Sigmoid colon (tissue), 7 donors: Measurements from ENCODE around the gene UBASH3B. TPM values are rescaled to one million over a fixed set of nuclear protein-coding genes. Genes with fewer than 3 reads are reported as not detected.

Experiments used
- DNase-seq: peaks from one replicate; pipeline ENCODE4 v3.0.0-alpha.2; 2019
- H3K27ac ChIP-seq, 4 donors: fragments of 200-600 bp; sonication (generic); one replicate each; pipeline ENCODE4 v1.5.1; 2016 to 2019; ENCODE audit warnings: mild to moderate bottlenecking in 1 of 4
- H3K27me3 ChIP-seq, 3 donors: fragments of 200-600 bp; sonication (generic); one replicate each; pipeline ENCODE4 v1.5.1; 2019; ENCODE audit warnings: mild to moderate bottlenecking in 1 of 3
- H3K36me3 ChIP-seq, 4 donors: fragments of 200-600 bp; sonication (generic); one replicate each; pipeline ENCODE4 v1.5.1; 2016 to 2019
- H3K4me1 ChIP-seq, 4 donors: fragments of 200-600 bp; sonication (generic); one replicate each; pipeline ENCODE4 v1.5.1; 2017 to 2019
- H3K4me3 ChIP-seq, 4 donors: fragments of 200-600 bp; sonication (generic); one replicate each; pipeline ENCODE4 v1.5.1; 2017 to 2019; ENCODE audit warnings: mild to moderate bottlenecking in 2 of 4, moderate library complexity in 1 of 4
- H3K9me3 ChIP-seq, 4 donors: fragments of 200-600 bp in 3 of 4; sonication (generic) in 3 of 4; one replicate each; pipeline versions ENCODE4 v1.5.1 to v1.6.1; 2013 to 2019
- CTCF ChIP-seq, 4 experiments: fragments of 450-650 bp in 3 of 4; fragments of 200-600 bp in 1 of 4; IDR thresholded peaks; one replicate each; pipeline ENCODE4 v1.5.1; 2016 to 2019; ENCODE audit warnings: antibody characterized with exemption in 4 of 4, mild to moderate bottlenecking in 3 of 4, moderate library complexity in 2 of 4
- EP300 ChIP-seq, 4 donors: sonication (generic); formaldehyde crosslinking; IDR thresholded peaks; one replicate each; pipeline ENCODE4 v1.6.1; 2017; ENCODE audit warnings: antibody characterized with exemption in 4 of 4
- POLR2A ChIP-seq, 2 donors: fragments of 450-650 bp; IDR thresholded peaks; one replicate each; pipeline ENCODE4 v1.6.1; 2016; ENCODE audit warnings: antibody characterized with exemption in 2 of 2, mild to moderate bottlenecking in 2 of 2, moderate library complexity in 2 of 2
- POLR2AphosphoS5 ChIP-seq, 4 donors: sonication (generic); formaldehyde crosslinking; IDR thresholded peaks; one replicate each; pipeline ENCODE4 v1.6.1; 2017; ENCODE audit warnings: antibody characterized with exemption in 4 of 4
- WGBS, 2 donors: extraction: QIAGEN DNeasy Blood & Tissue Kit; methylation state at CpG; one replicate each; pipeline ENCODE4 v1.1.7; 2013; 5-methylcytosine and 5-hydroxymethylcytosine counted together
- intact Hi-C: fragments of 100-400 bp; cut with DNase I; formaldehyde crosslinking; loops from one replicate; pipeline ENCODE4 v1.15.1; 2023
- polyA plus RNA-seq, 3 donors: library from polyadenylated mRNA; stranded (reverse); fragments of 200-250 nt; gene quantifications; one replicate each; pipeline ENCODE4 v1.2.3, GENCODE V29; 2013
- total RNA-seq, 4 donors: library from RNA; depleted of rRNA; stranded (reverse); fragments of >200 nt; gene quantifications; one replicate each; pipeline ENCODE4 v1.1.0, GENCODE V29; 2016
- donor health status: healthy with polysubstance abuse.
- donor health status: Bipolar disorder and iron deficiency.
- donor health status: healthy.

The UBASH3B gene
- total and polyA plus RNA-seq, 7 donors, result 1.4 to 12.9 (median 2.1) TPM

GRCh38 chr11:122677256-122677655, 21.7 kb downstream of the UBASH3B start:
- WGBS, 2 donors, result 85 to 90% methylated on average over 6 of the region's 6 CpGs
- no peak overlapping the region for H3K27ac ChIP-seq
- intact Hi-C loops, result no loop called here
- H3K36me3 ChIP-seq, result no peaks in the 10 kb centered on the region
- H3K27me3 ChIP-seq, result no peaks in the 10 kb centered on the region
- DNase-seq, result no peak
- no peak overlapping the region for H3K4me3 ChIP-seq
- TF ChIP-seq POLR2A (IDR thresholded peaks at IDR 0.05) (no peak), EP300 (IDR thresholded peaks at IDR 0.05) (no peak), CTCF (IDR thresholded peaks at IDR 0.05) (no peak), POLR2AphosphoS5 (IDR thresholded peaks at IDR 0.05) (no peak)
- H3K4me1 ChIP-seq, result no peaks in the 10 kb centered on the region
- H3K9me3 ChIP-seq, result no peaks in the 10 kb centered on the region

- no peak for TF ChIP-seq POLR2AphosphoS5 (IDR thresholded peaks at IDR 0.05)
- no peak for TF ChIP-seq CTCF (IDR thresholded peaks at IDR 0.05)
- TF ChIP-seq EP300 (IDR thresholded peaks at IDR 0.05), result no peak
- no peak for TF ChIP-seq POLR2A (IDR thresholded peaks at IDR 0.05)
- intact Hi-C loops, result no loop called here
- no peaks in the 10 kb centered on the region for H3K4me1 ChIP-seq
- no peaks in the 10 kb centered on the region for H3K9me3 ChIP-seq
- H3K27me3 ChIP-seq, result no peaks in the 10 kb centered on the region
- H3K4me3 ChIP-seq, result no peak overlapping the region
- DNase-seq, result no peak
- H3K27ac ChIP-seq, result no peak overlapping the region
- H3K36me3 ChIP-seq, result no peaks in the 10 kb centered on the region
Measured at GRCh38 chr11:122678406-122678805, 22.9 kb downstream of the UBASH3B start.

GRCh38 chr11:122679466-122679865, 23.9 kb downstream of the UBASH3B start:
- H3K27me3 ChIP-seq, result no peaks in the 10 kb centered on the region
- TF ChIP-seq CTCF (IDR thresholded peaks at IDR 0.05) (no peak), POLR2AphosphoS5 (IDR thresholded peaks at IDR 0.05) (no peak), EP300 (IDR thresholded peaks at IDR 0.05) (no peak), POLR2A (IDR thresholded peaks at IDR 0.05) (no peak)
- 74 to 85% methylated on average over 2 of the region's 2 CpGs for WGBS, 2 donors
- intact Hi-C loops, result no loop called here
- H3K4me1 ChIP-seq, result no peaks in the 10 kb centered on the region
- H3K27ac ChIP-seq, result no peak overlapping the region
- H3K4me3 ChIP-seq, result no peak overlapping the region
- DNase-seq, result no peak
- no peaks in the 10 kb centered on the region for H3K9me3 ChIP-seq
- H3K36me3 ChIP-seq, result no peaks in the 10 kb centered on the region

- Histone ChIP-seq H3K27me3 (no peaks in the 10 kb centered on the region), H3K36me3 (no peaks in the 10 kb centered on the region), H3K9me3 (no peaks in the 10 kb centered on the region), H3K4me3 (no peak overlapping the region), H3K27ac (no peak overlapping the region), H3K4me1 (peaks cover 0 to 5% (median 2%) of the 10 kb centered on the region in 4 donors)
- intact Hi-C loops, result no loop called here
- no peak for DNase-seq
- 87 to 89% methylated on average over 3 of the region's 3 CpGs for WGBS, 2 donors
- TF ChIP-seq EP300 (IDR thresholded peaks at IDR 0.05) (no peak), CTCF (IDR thresholded peaks at IDR 0.05) (no peak), POLR2A (IDR thresholded peaks at IDR 0.05) (no peak), POLR2AphosphoS5 (IDR thresholded peaks at IDR 0.05) (no peak)
Measured at GRCh38 chr11:122681070-122681469, 25.5 kb downstream of the UBASH3B start.

GRCh38 chr11:122681735-122682134, 26.2 kb downstream of the UBASH3B start:
- WGBS, 2 donors, result 61 to 82% methylated on average over 7 of the region's 7 CpGs
- Histone ChIP-seq H3K4me3 (no peak overlapping the region), H3K27ac (no peak overlapping the region), H3K4me1 (peaks cover 0 to 11% (median 5%) of the 10 kb centered on the region in 4 donors), H3K9me3 (no peaks in the 10 kb centered on the region), H3K27me3 (no peaks in the 10 kb centered on the region), H3K36me3 (no peaks in the 10 kb centered on the region)
- intact Hi-C loops, result no loop called here
- TF ChIP-seq POLR2AphosphoS5 (IDR thresholded peaks at IDR 0.05) (no peak), EP300 (IDR thresholded peaks at IDR 0.05) (no peak), POLR2A (IDR thresholded peaks at IDR 0.05) (no peak), CTCF (IDR thresholded peaks at IDR 0.05) (no peak)
- DNase-seq, result no peak
